ENCODE results near the gene NLN. TPM values are rescaled to one million over a fixed set of nuclear protein-coding genes. Genes with fewer than 3 reads are reported as not detected.

Gene NLN
- total RNA-seq, 1 experiment from 2014 or later = 34.8 TPM

- TF ChIP-seq, protein P1, sequence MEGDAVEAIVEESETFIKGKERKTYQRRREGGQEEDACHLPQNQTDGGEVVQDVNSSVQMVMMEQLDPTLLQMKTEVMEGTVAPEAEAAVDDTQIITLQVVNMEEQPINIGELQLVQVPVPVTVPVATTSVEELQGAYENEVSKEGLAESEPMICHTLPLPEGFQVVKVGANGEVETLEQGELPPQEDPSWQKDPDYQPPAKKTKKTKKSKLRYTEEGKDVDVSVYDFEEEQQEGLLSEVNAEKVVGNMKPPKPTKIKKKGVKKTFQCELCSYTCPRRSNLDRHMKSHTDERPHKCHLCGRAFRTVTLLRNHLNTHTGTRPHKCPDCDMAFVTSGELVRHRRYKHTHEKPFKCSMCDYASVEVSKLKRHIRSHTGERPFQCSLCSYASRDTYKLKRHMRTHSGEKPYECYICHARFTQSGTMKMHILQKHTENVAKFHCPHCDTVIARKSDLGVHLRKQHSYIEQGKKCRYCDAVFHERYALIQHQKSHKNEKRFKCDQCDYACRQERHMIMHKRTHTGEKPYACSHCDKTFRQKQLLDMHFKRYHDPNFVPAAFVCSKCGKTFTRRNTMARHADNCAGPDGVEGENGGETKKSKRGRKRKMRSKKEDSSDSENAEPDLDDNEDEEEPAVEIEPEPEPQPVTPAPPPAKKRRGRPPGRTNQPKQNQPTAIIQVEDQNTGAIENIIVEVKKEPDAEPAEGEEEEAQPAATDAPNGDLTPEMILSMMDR (IDR thresholded peaks at IDR 0.05; ENCODE audit: insufficient read depth in 1 of 2, low read depth in 1 of 2, low read length in 1 of 2, severe bottlenecking in 1 of 2, unreplicated experiment in 1 of 2) = no peak
- POLR2A ChIA-PET = no interaction called here
- Mint-ChIP-seq H3K4me1 (ENCODE audit: low read depth, unreplicated experiment) (no peaks in the 10 kb centered on the region), H3K36me3 (ENCODE audit: insufficient read depth, unreplicated experiment) (no peaks in the 10 kb centered on the region), H3K4me3 (ENCODE audit: unreplicated experiment) (no peak overlapping the region), H3K9me3 (ENCODE audit: unreplicated experiment) (no peaks in the 10 kb centered on the region), H3K27me3 (ENCODE audit: insufficient read depth, unreplicated experiment) (no peaks in the 10 kb centered on the region), H3K27ac (ENCODE audit: unreplicated experiment) (no peak overlapping the region)
- BruUV-seq (replicated peaks) = no TSS peak
- DNase-seq = no peak
- H3K36me3 ChIP-seq (ENCODE audit: control insufficient read depth, insufficient read depth, low read length) = no peaks in the 10 kb centered on the region
- CTCF ChIA-PET = no interaction called here
- no peaks in the 10 kb centered on the region for H3K27me3 ChIP-seq (replicated peaks; ENCODE audit: control insufficient read depth, insufficient read depth, low read length)
- no peaks in the 10 kb centered on the region for H3K9me3 ChIP-seq
- no peaks in the 10 kb centered on the region for H3K4me1 ChIP-seq
- no peak overlapping the region for H3K4me3 ChIP-seq (ENCODE audit: low read depth, low read length)
- intact Hi-C loops (cut with micrococcal nuclease; ENCODE audit: unreplicated experiment) = no loop called here
Measured at GRCh38 chr5:65833780-65834179, 111.8 kb downstream of the NLN start.

DNA sequence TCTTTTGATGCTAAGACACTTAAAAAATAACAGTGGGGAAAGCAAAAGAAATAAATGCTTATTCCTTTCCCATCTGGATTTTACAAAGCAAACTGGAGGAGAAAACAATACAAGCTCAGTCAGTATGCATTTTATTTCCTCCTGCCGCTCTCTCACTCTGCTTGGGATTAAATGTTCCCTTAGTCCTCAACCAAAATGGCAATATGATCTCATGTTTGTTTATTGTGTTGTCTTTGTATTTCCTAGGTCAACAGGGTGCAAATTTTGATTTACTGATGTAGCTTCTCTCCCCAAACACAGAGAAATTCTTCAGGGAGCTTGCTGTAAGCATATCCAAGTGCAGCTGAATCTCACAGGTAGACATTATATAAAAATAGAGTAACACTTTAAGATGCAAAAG is 112.3 kb downstream of the NLN start:
- Histone ChIP-seq H3K4me1 (no peaks in the 10 kb centered on the region), H3K4me3 (ENCODE audit: low read depth, low read length) (no peak overlapping the region), H3K27me3 (replicated peaks; ENCODE audit: control insufficient read depth, insufficient read depth, low read length) (no peaks in the 10 kb centered on the region), H3K36me3 (ENCODE audit: control insufficient read depth, insufficient read depth, low read length) (no peaks in the 10 kb centered on the region), H3K9me3 (no peaks in the 10 kb centered on the region)
- no peaks in the 10 kb centered on the region for H3K9me3 Mint-ChIP-seq (ENCODE audit: unreplicated experiment)
- no peak overlapping the region for H3K4me3 Mint-ChIP-seq (ENCODE audit: unreplicated experiment)
- intact Hi-C loops (cut with micrococcal nuclease; ENCODE audit: unreplicated experiment) = no loop called here
- CTCF ChIA-PET = no interaction called here
- TF ChIP-seq, protein P1 (IDR thresholded peaks at IDR 0.05; ENCODE audit: insufficient read depth in 1 of 2, low read depth in 1 of 2, low read length in 1 of 2, severe bottlenecking in 1 of 2, unreplicated experiment in 1 of 2) = no peak
- BruUV-seq (replicated peaks) = no TSS peak
- POLR2A ChIA-PET = no interaction called here
- H3K4me1 Mint-ChIP-seq (ENCODE audit: low read depth, unreplicated experiment) = no peaks in the 10 kb centered on the region
- no peak for DNase-seq
- no peaks in the 10 kb centered on the region for H3K36me3 Mint-ChIP-seq (ENCODE audit: insufficient read depth, unreplicated experiment)
- no peaks in the 10 kb centered on the region for H3K27me3 Mint-ChIP-seq (ENCODE audit: insufficient read depth, unreplicated experiment)
- H3K27ac Mint-ChIP-seq (ENCODE audit: unreplicated experiment) = no peak overlapping the region

DNA sequence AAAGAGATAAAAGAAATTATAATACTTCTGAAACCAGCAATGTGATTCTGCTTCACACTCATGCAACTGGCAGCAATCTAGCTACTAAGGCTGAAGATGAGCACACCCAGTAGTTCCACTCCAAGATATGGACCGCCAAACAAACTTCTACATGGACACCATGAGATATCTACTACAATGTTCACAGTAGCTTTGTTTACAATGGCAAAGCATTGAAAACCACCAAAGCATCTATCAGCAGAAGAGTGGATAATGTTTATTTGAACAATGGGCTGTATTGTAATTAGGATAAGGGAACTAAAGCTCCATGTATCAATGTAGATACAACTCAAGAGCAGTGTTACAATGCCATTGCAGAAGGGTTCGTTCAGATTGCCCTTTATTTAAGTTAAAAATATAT is 113.2 kb downstream of the NLN start:
- TF ChIP-seq, protein P1 (IDR thresholded peaks at IDR 0.05; ENCODE audit: insufficient read depth in 1 of 2, low read depth in 1 of 2, low read length in 1 of 2, severe bottlenecking in 1 of 2, unreplicated experiment in 1 of 2) = no peak
- H3K4me1 Mint-ChIP-seq (ENCODE audit: low read depth, unreplicated experiment) = no peaks in the 10 kb centered on the region
- no peak overlapping the region for H3K4me3 Mint-ChIP-seq (ENCODE audit: unreplicated experiment)
- BruUV-seq (replicated peaks) = no TSS peak
- intact Hi-C loops (cut with micrococcal nuclease; ENCODE audit: unreplicated experiment) = no loop called here
- H3K27ac Mint-ChIP-seq (ENCODE audit: unreplicated experiment) = no peak overlapping the region
- H3K4me3 ChIP-seq (ENCODE audit: low read depth, low read length) = no peak overlapping the region
- no peaks in the 10 kb centered on the region for H3K9me3 Mint-ChIP-seq (ENCODE audit: unreplicated experiment)
- no peaks in the 10 kb centered on the region for H3K27me3 ChIP-seq (replicated peaks; ENCODE audit: control insufficient read depth, insufficient read depth, low read length)
- POLR2A ChIA-PET = no interaction called here
- no peaks in the 10 kb centered on the region for H3K4me1 ChIP-seq
- H3K27me3 Mint-ChIP-seq (ENCODE audit: insufficient read depth, unreplicated experiment) = no peaks in the 10 kb centered on the region
- CTCF ChIA-PET = no interaction called here
- no peaks in the 10 kb centered on the region for H3K9me3 ChIP-seq
- no peaks in the 10 kb centered on the region for H3K36me3 ChIP-seq (ENCODE audit: control insufficient read depth, insufficient read depth, low read length)
- no peak for DNase-seq
- H3K36me3 Mint-ChIP-seq (ENCODE audit: insufficient read depth, unreplicated experiment) = no peaks in the 10 kb centered on the region
